Caco-2 (cell line): ENCODE data around the gene TRIO. TPM values are rescaled to one million over a fixed set of nuclear protein-coding genes. Genes with fewer than 3 reads are reported as not detected.
"Not testable (repeated sequence)": the region's sequence is repeated elsewhere in the genome, so short reads cannot be mapped to it uniquely, and the experiment has no call there.

Experiments used
- BruUV-seq: library from RNA; stranded (reverse); fragments of 400-500 nt; replicated peaks from 2 replicates; lab custom pipeline; 2021; lab: Mats Ljungman, UMichigan
- CTCF ChIA-PET: fragments of 300-600 bp; sonication (Branson Sonifier 250); formaldehyde crosslinking; loops from one replicate; lab custom pipeline; 2022; ENCODE audit warnings: antibody characterized with exemption; lab: Charles Lee
- POLR2A ChIA-PET: fragments of 300-600 bp; sonication (Branson Sonifier 250); formaldehyde crosslinking; loops from one replicate; lab custom pipeline; 2022; ENCODE audit warnings: antibody characterized with exemption; lab: Charles Lee
- DNase-seq, 2 experiments: peaks; one replicate each; pipeline versions ENCODE4 v3.0.0 to v3.0.0-alpha.2; 2020 to 2022
- H3K27me3 ChIP-seq: replicated peaks from 2 replicates; pipeline ENCODE4 v1.6.0; 2011; ENCODE audit warnings: low read length; ENCODE audit not compliant: control insufficient read depth, insufficient read depth
- H3K36me3 ChIP-seq: 2 replicates; pipeline ENCODE4 v1.5.1; 2011; ENCODE audit warnings: low read length; ENCODE audit not compliant: control insufficient read depth, insufficient read depth
- H3K4me1 ChIP-seq: fragments of 250-450 bp; sonication (Bioruptor Pico); 2 replicates; pipeline ENCODE4 v1.5.1; 2020; ENCODE audit warnings: mild to moderate bottlenecking
- H3K4me3 ChIP-seq: 2 replicates; pipeline ENCODE4 v1.5.1; 2011; ENCODE audit warnings: low read depth, mild to moderate bottlenecking, control low read depth, low read length
- H3K9me3 ChIP-seq: fragments of 250-450 bp; sonication (Bioruptor Pico); 2 replicates; pipeline ENCODE4 v1.5.1; 2020; ENCODE audit warnings: mild to moderate bottlenecking, moderate library complexity
- H3K27ac Mint-ChIP-seq: one replicate; pipeline ENCODE4 v1.8.0; 2022; ENCODE audit warnings: mixed read lengths; ENCODE audit not compliant: unreplicated experiment
- H3K27me3 Mint-ChIP-seq: one replicate; pipeline ENCODE4 v1.8.0; 2022; ENCODE audit warnings: mixed read lengths; ENCODE audit not compliant: insufficient read depth, unreplicated experiment
- H3K36me3 Mint-ChIP-seq: one replicate; pipeline ENCODE4 v1.8.0; 2022; ENCODE audit warnings: mild to moderate bottlenecking, mixed read lengths; ENCODE audit not compliant: insufficient read depth, unreplicated experiment
- H3K4me1 Mint-ChIP-seq: one replicate; pipeline ENCODE4 v1.8.0; 2022; ENCODE audit warnings: low read depth, mixed read lengths; ENCODE audit not compliant: unreplicated experiment
- H3K4me3 Mint-ChIP-seq: one replicate; pipeline ENCODE4 v1.8.0; 2022; ENCODE audit warnings: mild to moderate bottlenecking, moderate library complexity, mixed read lengths; ENCODE audit not compliant: unreplicated experiment
- H3K9me3 Mint-ChIP-seq: one replicate; pipeline ENCODE4 v1.8.0; 2022; ENCODE audit warnings: mixed read lengths; ENCODE audit not compliant: unreplicated experiment
- intact Hi-C: fragments of 100-400 bp; cut with micrococcal nuclease; formaldehyde crosslinking; loops from one replicate; pipeline ENCODE4 v1.10.0; 2022; ENCODE audit not compliant: unreplicated experiment
- total RNA-seq: library from RNA; stranded (reverse); gene quantifications from 2 replicates; pipeline ENCODE4 v1.2.3, GENCODE V29; 2022
- TF ChIP-seq, protein P1 (sequence below), 2 experiments: fragments of 200-600 bp in 1 of 2; IDR thresholded peaks; 1 replicate in 1 of 2; 2 replicates in 1 of 2; pipeline versions ENCODE4 v1.5.1 to v1.8.0; 2011 to 2022; ENCODE audit warnings: antibody characterized with exemption in 1 of 2, control low read depth in 1 of 2, inconsistent platforms in 1 of 2, low read depth in 1 of 2, low read length in 1 of 2, mild to moderate bottlenecking in 1 of 2, moderate library complexity in 1 of 2; ENCODE audit not compliant: insufficient read depth in 1 of 2, severe bottlenecking in 1 of 2, unreplicated experiment in 1 of 2

The TRIO gene
- total RNA-seq, 1 experiment from 2014 or later, result 92.0 TPM

- DNase-seq, result no peak
- H3K36me3 Mint-ChIP-seq, result peaks cover 22% of the 10 kb centered on the region
- H3K27me3 Mint-ChIP-seq, result no peaks in the 10 kb centered on the region
- H3K4me1 Mint-ChIP-seq, result peaks cover 34% of the 10 kb centered on the region
- TF ChIP-seq, protein P1, sequence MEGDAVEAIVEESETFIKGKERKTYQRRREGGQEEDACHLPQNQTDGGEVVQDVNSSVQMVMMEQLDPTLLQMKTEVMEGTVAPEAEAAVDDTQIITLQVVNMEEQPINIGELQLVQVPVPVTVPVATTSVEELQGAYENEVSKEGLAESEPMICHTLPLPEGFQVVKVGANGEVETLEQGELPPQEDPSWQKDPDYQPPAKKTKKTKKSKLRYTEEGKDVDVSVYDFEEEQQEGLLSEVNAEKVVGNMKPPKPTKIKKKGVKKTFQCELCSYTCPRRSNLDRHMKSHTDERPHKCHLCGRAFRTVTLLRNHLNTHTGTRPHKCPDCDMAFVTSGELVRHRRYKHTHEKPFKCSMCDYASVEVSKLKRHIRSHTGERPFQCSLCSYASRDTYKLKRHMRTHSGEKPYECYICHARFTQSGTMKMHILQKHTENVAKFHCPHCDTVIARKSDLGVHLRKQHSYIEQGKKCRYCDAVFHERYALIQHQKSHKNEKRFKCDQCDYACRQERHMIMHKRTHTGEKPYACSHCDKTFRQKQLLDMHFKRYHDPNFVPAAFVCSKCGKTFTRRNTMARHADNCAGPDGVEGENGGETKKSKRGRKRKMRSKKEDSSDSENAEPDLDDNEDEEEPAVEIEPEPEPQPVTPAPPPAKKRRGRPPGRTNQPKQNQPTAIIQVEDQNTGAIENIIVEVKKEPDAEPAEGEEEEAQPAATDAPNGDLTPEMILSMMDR (IDR thresholded peaks at IDR 0.05; ENCODE audit: insufficient read depth in 1 of 2, low read depth in 1 of 2, low read length in 1 of 2, severe bottlenecking in 1 of 2, unreplicated experiment in 1 of 2), result no peak
- H3K4me3 ChIP-seq, result no peak overlapping the region
- BruUV-seq, result no TSS peak
- H3K4me1 ChIP-seq, result peaks cover 19% of the 10 kb centered on the region
- no peaks in the 10 kb centered on the region for H3K36me3 ChIP-seq
- H3K27me3 ChIP-seq, result no peaks in the 10 kb centered on the region
- intact Hi-C loops, result loop anchor here (5.0 kb wide), 1 partner anchor 218 kb away; no protein-coding TSS in a partner anchor
- ChIA-PET CTCF (no interaction called here), POLR2A (no interaction called here)
- H3K4me3 Mint-ChIP-seq, result no peak overlapping the region
- H3K9me3 Mint-ChIP-seq, result no peaks in the 10 kb centered on the region
- no peaks in the 10 kb centered on the region for H3K9me3 ChIP-seq
- H3K27ac Mint-ChIP-seq, result no peak overlapping the region
These were observed 61.7 kb downstream of the TRIO start for GRCh38 chr5:14204785-14205321.

GRCh38 chr5:14206028-14206725, 63.0 kb downstream of the TRIO start:
- POLR2A ChIA-PET, result no interaction called here
- Histone ChIP-seq H3K9me3 (no peaks in the 10 kb centered on the region), H3K27me3 (no peaks in the 10 kb centered on the region), H3K4me3 (no peak overlapping the region), H3K4me1 (peaks cover 23% of the 10 kb centered on the region), H3K36me3 (no peaks in the 10 kb centered on the region)
- no peak for DNase-seq
- H3K36me3 Mint-ChIP-seq, result peaks cover 22% of the 10 kb centered on the region
- peaks cover 34% of the 10 kb centered on the region for H3K4me1 Mint-ChIP-seq
- no peaks in the 10 kb centered on the region for H3K27me3 Mint-ChIP-seq
- peak overlapping the region; percentile 18 for H3K27ac Mint-ChIP-seq
- CTCF ChIA-PET, result no interaction called here
- no TSS peak for BruUV-seq
- no peaks in the 10 kb centered on the region for H3K9me3 Mint-ChIP-seq
- no peak overlapping the region for H3K4me3 Mint-ChIP-seq
- intact Hi-C loops, result loop anchor here (5.0 kb wide), 1 partner anchor 219 kb away; no protein-coding TSS in a partner anchor
- TF ChIP-seq, protein P1 (IDR thresholded peaks at IDR 0.05; ENCODE audit: insufficient read depth in 1 of 2, low read depth in 1 of 2, low read length in 1 of 2, severe bottlenecking in 1 of 2, unreplicated experiment in 1 of 2), result no peak

GRCh38 chr5:14207428-14207827, 64.3 kb downstream of the TRIO start:
- DNase-seq, H3K27me3 Mint-ChIP-seq, CTCF ChIA-PET, H3K36me3 ChIP-seq, H3K27ac Mint-ChIP-seq, BruUV-seq, H3K9me3 Mint-ChIP-seq, H3K4me3 Mint-ChIP-seq, H3K9me3 ChIP-seq, H3K4me3 ChIP-seq, H3K27me3 ChIP-seq, POLR2A ChIA-PET: not testable (repeated sequence)
- Mint-ChIP-seq H3K4me1 (peaks cover 41% of the 10 kb centered on the region), H3K36me3 (peaks cover 12% of the 10 kb centered on the region)
- peaks cover 26% of the 10 kb centered on the region for H3K4me1 ChIP-seq
- intact Hi-C loops, result loop anchor here (5.0 kb wide), 1 partner anchor 220 kb away; no protein-coding TSS in a partner anchor
